SKM-1 (cell line): Measurements from ENCODE around the gene SPATA21.

ENCODE experiments used
- DNase-seq: peaks from one replicate; lab custom pipeline; 2025; ENCODE audit not compliant: unreplicated experiment; lab: John Stamatoyannopoulos, UW

Gene SPATA21

GRCh38 chr1:16451841-16452528 lies 14.8 kb upstream of the SPATA21 start:
- no peak for DNase-seq

- DNase-seq: no peak
Measured at GRCh38 chr1:16450863-16451481, 13.7 kb upstream of the SPATA21 start.

DNA sequence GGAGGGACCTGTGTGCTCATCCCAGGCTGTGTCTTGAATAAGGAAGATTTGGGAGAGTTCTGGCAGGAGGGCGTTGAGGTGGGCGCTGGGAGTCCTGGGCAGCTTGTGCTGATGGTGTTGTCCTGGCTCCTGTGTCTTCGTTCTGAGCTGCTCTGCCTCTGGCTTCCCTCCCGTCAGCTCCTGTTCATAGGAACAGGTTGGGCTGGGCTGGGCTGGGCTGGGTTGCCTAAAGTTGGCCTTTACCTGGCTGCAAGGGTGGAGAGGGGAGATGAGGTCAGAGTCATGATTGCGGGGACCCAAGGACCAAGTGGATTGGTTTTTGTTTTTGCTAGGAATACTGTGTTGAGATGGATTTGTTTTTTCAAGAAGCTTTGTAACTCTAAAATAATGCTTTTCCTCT lies 12.4 kb upstream of the SPATA21 start:
- no peak for DNase-seq

DNA sequence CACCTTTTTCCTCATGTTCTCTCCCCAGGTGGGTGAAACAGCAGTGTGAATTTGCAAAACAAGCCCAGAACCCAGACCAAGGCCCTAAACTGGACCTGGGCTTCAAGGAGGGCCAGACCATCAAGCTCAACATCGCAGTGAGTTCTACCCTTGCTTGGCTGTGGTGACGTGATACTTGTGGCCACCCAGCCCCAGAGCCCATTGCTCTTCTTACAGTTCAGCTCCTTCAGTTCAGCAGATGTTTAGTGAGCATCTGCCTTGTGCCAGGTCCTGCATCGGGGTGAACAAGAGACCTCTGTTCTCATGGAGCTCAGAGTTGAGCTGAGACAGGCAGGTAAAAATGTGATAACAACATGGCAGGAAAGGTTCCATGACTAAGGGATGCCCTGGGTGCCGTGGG lies 11.8 kb upstream of the SPATA21 start:
- no peak for DNase-seq

- no peak for DNase-seq
Measured at GRCh38 chr1:16447641-16448040, 10.4 kb upstream of the SPATA21 start.

- DNase-seq: no peak
Measured at GRCh38 chr1:16446116-16446515, 8.9 kb upstream of the SPATA21 start.

DNA sequence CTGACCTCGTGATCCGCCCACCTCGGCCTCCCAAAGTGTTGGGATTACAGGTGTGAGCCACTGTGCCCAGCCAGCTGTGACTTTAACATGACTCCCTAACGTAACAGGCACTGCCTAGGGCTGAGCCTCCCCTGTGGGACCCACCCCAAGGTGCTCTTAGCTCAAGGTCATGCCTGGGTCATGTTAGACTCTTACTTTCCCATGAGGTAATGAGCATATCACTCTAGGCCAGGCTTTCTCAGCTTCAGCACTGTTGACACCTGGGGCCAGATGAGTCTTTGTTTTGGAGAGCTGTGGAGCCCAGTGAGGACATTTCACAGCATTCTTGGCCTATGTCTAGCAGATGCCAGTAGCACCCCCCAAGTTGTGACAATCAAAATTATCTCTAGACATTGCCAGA lies 7.8 kb upstream of the SPATA21 start:
- DNase-seq: no peak

- DNase-seq: no peak
Measured at GRCh38 chr1:16443975-16444770, 6.9 kb upstream of the SPATA21 start.

DNA sequence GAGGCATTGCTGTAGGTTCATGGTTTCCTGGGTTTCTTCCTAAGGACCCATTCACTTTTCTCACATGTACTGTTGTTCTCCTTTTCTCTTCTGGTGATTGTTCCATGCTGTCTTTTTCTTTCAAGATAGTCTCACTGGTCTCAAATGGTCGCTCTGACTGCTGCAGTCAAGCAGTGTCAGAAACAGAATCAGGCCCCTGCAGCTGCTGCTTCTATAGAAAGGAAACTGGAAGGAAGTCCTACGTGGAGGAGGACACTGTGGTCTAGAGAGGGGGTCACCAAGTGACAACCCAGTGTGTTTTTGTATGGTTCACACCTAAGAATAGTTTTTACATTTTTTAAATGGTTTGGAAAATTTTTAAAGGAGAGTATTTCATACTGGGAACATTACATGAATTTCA lies 5.7 kb upstream of the SPATA21 start:
- DNase-seq: no peak

DNA sequence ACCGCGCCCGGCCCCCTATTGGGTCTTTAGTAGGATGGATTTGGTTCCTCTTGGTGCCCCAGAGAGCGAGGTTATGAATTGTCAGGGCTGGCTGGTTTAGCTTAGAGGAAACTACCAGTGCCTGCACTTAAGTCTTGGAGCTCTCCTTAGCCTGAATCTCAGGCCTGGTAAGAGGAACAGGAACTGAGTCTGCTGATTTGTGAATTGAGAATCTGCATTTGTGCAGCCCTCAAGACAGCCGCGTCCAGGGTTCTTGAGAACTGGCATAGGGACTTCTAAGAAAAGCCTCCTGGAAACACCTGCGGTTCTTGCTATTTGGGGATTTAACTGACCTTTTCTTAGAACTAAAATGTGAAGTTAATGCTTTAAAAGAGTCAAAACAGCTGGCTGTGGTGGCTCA lies 5.0 kb upstream of the SPATA21 start:
- no peak for DNase-seq

DNA sequence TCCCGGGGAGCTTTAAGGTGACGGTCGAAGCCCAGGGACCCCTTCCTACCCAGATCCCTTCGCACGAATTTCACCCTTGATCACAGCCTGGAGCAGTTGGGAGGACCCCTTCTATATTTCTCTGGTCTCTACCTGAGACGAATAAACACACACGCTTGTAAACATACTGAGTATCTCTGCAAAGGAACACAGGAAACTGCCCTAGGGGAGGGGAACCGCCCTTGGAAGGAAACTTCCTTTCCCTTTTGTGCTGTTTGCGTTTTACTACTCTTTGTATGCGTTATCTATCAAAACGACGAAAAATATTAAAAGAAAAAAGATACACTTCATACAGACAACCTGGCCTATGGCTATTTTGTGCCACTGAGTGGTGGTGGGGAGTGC lies 4.0 kb upstream of the SPATA21 start:
- no peak for DNase-seq

GRCh38 chr1:16440470-16441281 lies 3.5 kb upstream of the SPATA21 start, which contains the start of gene NECAP2:
TSS of gene NECAP2 (plus strand) at chr1:16440724. CDS start at chr1:16440762, 38 bp downstream.
- peak; percentile 83 for DNase-seq

- no peak for DNase-seq
Measured at GRCh38 chr1:16440131-16440469, 2.9 kb upstream of the SPATA21 start.

DNA sequence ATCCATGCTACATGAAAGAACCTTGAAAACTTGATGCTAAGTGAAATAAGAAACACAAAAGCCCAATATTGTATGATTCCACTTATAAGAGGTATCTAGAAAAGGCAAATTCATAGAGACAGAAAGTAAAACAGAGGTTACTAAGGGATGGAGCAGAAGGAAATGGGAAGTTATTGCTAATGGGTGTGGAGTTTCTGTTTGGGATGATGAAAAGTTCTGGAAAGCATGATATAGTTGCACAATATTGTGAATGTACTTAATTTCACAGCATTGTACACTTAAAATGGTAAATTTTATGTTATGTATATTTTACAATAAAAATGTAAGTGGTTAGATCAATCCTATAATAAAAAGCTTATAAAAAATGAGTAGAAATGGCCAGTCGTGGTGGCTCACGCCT lies 1.7 kb upstream of the SPATA21 start:
- DNase-seq: no peak

DNA sequence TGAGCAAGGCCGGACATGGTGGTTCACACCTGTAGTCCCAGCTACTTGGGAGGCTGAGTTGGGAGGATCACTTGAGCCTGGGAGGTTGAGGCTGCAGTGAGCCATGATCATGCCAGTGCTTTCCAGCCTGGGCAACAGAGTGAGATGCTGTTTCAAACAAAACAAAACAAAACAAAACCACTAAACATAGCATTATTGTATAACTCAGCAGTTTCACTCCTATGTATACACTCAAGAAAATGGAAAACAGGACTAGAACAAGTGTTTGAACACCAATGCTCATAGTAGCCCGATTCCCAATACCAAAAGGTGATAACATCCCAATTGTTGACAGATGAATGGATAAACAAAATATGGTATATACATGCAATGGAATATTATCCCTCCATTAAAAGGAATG lies 1.3 kb upstream of the SPATA21 start:
- DNase-seq: no peak

DNA sequence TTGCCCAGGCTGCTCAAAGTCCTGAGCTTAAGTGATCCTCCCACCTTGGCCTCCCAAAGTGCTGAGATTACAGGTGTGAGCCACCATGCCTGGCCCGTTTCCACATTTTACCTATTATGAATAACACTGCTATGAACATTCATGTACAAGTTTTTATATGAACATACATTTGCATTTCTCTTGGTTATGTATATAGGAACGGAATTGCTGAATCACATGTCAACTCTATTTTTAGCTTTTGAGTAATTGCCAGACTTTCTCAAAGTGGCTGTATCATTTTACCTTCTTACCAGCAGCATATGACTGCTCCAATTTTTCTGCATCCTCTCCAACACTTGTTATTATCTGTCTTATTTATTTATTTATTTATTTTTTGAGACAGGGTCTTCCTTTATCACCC lies 2.7 kb downstream of the SPATA21 start:
- DNase-seq: no peak

DNA sequence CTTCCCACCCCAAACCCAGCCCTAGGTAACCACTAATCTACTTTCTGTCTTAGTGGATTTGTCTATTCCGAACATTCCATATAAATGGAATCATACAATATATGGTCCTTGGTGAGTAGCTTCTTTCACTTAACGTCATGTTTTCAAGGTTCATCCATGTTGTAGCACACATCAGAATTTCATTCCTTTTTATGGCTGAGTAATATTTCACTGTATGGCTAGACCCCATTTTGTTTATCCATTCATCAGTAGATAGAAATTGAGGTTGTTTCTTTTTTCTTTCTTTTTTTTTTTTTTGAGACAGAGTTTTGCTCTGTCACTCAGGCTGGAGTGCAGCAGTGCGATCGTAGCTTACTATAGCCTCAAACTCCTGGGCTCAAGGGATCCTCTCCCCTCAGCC lies 3.2 kb downstream of the SPATA21 start:
- no peak for DNase-seq

- no peak for DNase-seq
Measured at GRCh38 chr1:16433030-16433429, 4.2 kb downstream of the SPATA21 start.

DNA sequence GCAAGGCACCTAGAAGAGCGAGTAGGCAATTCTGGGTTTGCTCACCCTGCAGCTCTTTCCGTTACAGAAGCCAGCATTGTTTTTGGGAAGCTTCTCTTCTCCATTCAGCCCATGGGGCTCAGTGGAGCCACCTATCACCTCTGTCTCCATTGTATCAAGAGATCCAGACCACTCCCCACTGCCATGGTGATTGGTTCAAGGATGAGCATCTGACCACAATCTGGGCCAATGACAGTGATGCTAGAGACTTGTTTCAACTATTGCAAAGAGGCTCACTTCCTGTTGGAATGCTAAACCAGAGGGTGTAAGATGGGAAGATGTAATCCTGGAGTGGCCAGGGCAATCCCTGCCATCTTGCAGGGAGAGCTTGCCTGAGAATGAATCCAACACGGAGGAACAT lies 6.6 kb downstream of the SPATA21 start:
- DNase-seq: no peak

DNA sequence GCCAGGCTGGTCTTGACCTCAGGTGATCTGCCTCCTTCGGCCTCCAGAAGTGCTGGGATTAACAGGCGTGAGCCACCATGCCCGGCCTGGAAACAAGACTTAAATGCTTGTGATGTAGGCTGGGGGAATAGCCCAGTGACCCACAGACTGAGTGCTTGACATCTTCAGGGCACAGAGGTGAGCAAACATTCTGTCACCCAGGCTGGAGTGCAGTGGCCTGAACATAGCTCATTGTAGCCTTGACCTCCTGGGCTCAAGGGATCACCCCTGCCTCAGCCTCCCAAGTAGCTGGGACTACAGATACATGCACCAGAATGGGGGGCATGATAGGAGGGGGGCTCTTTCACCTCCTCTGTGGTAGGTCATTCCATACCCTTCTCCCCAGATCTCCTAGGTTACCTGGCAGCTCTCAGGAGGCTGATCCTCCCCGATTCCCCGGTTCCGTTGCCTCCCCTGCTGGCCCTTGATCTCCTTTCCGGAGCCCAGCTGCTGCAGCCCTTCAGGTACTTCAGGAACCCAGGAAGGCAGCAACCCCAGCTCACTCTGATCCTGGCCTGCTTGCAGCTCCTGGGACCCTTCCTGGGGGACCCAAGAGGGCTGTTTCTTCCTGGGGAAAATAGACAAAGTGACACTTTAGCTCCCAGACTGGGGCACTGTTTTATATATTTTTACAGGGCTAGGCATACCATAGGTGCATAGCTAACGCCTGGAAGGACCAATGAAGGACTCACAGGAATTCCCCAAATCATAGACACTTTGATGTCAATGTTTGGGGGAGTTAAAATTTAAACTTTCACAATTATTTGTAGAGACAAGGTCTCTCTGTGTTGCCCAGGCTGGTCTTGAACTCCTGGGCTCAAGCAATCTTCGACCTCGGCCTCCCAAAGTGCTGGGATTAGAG lies 11.8 kb downstream of the SPATA21 start:
- no peak for DNase-seq
